ENCODE data around the gene SLC31A1.

DNA sequence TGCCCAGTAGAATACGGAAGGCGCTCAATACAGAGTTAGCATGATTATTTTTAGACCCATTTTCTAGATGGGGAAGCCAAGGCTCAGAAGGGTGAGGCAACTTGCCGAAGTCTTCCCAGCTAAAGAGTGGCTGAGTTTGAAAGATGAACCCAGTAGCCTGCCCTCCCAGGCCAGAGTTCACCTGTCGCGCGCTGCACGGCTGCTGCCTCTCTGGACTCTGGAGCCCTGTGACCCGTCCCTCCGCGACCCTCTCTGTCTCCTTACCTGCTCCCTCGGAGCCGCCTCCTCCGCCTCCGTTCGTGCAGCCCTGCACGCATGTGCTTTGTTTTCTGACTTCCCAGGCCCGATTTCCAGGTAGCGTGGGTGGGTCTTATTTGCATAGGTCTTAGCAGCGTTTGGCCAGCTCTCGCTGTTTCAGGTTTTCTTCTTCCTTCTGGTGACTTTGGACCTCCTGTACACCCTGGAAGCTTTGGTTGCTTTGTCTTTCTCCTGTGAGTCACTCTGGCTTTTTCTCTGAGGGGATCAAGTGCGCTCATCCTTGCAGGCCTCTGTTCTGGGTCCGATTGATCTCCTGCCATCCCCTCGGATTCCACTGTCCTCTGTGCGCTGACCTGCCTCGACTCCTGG is 81.6 kb downstream of the SLC31A1 start, which contains the start of gene RNF183:
- TF ChIP-seq POLR2A (IDR thresholded peaks at IDR 0.05; ENCODE audit: low read depth, low read length) = no peak
- no peak for TF ChIP-seq TAF1 (IDR thresholded peaks at IDR 0.05; ENCODE audit: borderline replicate concordance, low read depth, low read length)

Data from GM12892 (cell line).